HG03066 (cell line): ENCODE measurements around the gene PVALB.
"Not testable (repeated sequence)": the region's sequence is repeated elsewhere in the genome, so short reads cannot be mapped to it uniquely, and the experiment has no call there.

Experiments used
- ATAC-seq: cut with Tn5 transposase; IDR thresholded peaks from one replicate; pipeline ENCODE4 v1.9.1; 2021; ENCODE audit warnings: low read depth; ENCODE audit not compliant: unreplicated experiment

The PVALB gene

GRCh38 chr22:36759481-36760159 is 57.2 kb downstream of the PVALB start:
- no peak for ATAC-seq

GRCh38 chr22:36758792-36759271 is 58.0 kb downstream of the PVALB start:
- ATAC-seq, result no peak

GRCh38 chr22:36757668-36758211 is 59.1 kb downstream of the PVALB start:
- no peak for ATAC-seq

- ATAC-seq, result no peak
These were observed 59.8 kb downstream of the PVALB start for GRCh38 chr22:36756746-36757655.

GRCh38 chr22:36756031-36756430 is 60.8 kb downstream of the PVALB start:
- ATAC-seq, result no peak

- ATAC-seq, result no peak
These were observed 61.5 kb downstream of the PVALB start for GRCh38 chr22:36755316-36755715.

GRCh38 chr22:36754881-36755280 is 62.0 kb downstream of the PVALB start:
- ATAC-seq, result not testable (repeated sequence)

- ATAC-seq, result no peak
These were observed 62.9 kb downstream of the PVALB start for GRCh38 chr22:36753916-36754315.

GRCh38 chr22:36753120-36753802 is 63.6 kb downstream of the PVALB start:
- no peak for ATAC-seq
